ENCODE measurements around the gene TMCC3.

TMCC3 gene

DNA sequence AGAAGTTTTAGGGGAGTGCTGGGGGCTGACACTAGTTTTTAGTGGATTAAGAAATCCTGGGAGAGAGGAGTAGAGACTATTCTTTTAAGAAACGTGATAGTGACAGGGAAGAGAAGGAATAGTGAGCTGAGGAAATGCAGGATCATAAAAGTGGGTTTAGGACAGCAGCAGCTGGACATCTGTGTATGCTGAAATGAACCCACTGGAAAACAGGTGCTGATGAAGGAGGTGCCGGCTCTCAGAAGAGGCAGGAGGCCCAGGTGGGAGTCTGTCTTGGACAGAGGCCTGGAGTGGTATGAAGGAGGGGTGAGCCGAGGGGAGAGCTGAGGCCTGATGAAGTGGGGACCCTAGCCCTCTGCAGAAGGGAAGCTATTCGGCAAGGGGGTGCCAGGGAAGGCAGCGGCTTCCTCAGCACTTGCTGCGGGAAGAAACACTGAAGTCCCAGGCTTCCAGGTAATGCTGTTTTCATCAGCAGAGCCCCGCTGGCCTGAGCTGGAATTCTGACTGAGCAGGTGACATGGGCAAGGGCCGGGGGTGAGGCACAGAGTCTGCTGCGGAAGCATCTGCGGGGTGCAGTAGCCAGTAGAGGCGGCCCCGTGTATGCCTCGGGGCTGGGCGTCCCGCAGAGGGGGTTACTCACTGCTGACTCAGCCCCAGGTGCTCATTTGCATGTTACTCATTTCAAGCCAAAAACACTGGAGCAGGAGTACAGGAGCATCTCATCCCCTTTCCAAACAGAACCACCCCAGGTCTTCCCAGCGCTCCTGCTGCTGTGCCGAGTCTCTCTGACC is 89.7 kb downstream of the TMCC3 start:
- no peak for DNase-seq

DNA sequence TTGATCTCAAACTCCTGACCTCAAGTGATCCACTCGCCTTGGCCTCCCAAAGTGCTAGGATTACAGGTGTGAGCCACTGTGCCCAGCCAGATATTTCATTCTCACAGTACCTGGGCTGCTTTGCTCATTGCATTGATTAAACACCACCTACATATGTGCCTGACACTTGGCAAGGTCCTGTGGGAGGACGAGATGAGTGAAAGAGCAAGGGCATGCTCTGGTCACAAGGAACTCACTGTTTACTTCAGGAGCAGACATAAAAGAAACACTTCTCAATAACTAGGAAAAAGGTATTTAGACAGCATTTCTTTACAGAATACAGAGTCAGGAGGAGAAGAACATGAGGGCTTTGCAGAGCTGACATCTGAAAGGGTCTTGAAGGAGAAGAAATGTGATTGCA is 91.7 kb downstream of the TMCC3 start:
- DNase-seq = no peak

DNA sequence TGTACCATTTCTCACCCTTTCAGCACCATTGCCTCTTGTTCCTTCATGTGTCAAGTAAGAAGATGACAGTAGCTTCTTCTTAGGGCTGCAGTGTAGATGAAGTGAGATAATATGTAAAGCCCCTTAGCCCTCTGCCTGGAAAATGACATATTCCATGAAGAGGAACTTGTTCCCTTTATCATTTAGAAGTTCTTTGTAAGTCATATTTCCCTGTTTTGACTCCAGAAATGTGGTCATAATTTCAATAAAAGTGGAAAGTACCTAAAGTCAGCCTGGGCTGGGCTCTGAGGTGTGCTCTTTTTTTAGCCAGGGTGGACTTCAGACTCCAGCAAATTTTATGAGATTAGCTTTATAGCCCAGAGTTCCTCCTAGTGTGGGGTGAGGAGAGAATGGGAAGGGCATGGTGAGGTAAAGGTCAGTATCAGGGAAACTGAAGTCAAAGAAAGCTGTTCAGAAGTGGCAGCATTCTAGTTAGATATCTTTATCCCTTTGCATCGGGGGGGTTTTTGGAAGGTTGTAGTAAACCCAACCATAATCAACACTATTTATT is 92.5 kb downstream of the TMCC3 start:
- DNase-seq = no peak

DNA sequence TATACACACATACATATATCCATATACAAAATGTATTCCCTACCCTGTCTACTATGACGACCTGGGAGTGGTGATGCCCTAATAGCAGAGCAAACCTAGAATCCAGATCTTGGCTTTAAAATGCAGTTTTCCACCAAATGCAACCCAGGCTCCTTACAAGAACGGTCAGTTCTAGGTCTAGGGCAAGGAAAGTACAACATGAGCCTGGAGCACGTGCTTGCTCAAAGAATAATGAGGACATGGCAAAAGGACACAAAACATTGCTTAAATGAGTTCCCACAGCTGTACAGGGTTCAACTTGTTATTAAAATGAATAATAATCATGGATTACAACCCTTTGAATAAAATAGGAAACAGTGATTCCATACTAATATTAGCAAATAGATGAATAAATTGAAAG is 94.7 kb downstream of the TMCC3 start:
- no peak for DNase-seq

DNA sequence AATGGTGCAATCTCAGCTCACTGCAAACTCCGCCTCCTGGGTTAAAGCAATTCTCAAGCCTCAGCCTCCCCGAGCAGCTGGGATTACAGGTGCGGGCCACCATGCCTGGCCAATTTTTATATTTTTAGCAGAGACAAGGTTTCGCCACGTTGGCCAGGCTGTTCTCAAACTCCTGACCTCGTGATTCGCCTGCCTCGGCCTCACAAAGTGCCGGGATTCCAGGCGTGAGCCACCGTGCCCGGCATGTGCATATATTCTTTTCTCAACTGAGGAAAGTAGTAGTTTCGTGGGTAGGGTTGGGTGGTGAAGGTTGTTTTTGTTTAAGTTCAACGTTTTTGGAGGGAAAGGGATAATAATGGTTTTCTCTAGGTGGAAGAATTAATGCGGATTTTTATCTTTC is 96.5 kb downstream of the TMCC3 start:
- no peak for DNase-seq

DNA sequence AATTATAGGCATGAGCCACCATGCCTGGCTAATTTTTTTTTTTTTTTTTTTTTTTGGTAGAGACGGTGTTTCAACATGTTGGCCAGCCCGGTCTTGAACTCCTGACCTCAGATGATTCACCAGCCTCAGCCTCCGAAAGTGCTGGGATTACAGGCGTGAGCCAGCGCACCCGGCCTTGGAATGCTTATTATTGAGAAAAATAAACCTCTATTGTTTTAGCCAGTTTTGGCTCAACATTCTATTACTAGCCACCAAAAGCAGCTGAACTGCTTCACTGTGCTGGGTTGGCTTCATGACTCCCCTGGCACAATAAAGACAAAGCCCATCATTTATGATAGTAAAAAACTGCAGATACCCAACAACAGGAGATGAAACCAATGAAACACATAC is 97.2 kb downstream of the TMCC3 start:
- DNase-seq = no peak

DNA sequence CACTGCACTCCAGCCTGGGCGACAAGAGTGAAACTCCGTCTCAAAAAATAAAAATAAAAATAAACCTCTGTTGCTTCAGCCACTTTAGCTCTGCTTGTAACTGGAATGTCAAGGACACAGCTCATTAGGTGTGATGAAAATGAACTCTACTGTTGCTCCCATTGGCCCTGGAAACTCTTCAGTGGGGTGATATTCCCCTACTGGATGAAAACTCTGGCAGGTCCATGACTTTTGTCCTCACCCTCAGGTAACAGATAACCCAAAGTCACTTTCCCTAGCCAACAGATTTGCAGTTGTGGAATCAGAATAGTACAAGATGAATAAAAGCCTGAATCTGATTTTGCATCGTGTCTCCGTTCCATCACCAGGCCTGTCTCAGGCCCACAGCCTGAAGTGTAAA is 98.5 kb downstream of the TMCC3 start:
- DNase-seq = no peak

DNA sequence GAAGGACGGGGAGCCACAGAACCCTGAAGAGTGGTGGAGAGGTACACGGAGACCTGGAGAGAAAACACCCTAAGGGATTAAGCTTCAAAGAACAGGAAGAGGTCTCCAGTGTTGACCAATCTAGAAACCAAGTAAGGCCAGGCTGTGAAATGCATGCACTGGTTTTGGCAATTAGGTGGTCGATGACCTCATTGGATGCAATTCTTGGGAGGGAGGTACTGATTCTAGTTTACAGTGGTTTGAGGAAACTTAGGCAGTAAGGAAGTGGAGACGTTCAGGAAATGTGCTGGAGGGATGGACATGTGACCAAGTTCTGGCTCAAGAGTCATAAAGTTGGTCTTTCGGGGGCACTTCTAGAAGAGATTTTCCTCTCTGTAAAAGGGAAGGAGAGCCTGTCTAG is 99.4 kb downstream of the TMCC3 start:
- DNase-seq = no peak

DNA sequence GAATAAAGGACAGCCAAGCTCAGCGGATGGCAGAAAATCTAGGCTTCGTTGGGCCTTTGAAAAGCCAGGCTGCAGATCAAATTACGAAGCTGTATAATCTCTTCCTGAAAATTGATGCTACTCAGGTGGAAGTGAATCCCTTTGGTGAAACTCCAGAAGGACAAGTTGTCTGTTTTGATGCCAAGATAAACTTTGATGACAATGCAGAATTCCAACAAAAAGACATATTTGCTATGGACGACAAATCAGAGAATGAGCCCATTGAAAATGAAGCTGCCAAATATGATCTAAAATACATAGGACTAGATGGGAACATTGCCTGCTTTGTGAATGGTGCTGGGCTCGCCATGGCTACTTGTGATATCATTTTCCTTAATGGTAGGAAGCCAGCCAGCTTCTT is 101.5 kb downstream of the TMCC3 start:
- peak; percentile 44 for DNase-seq

DNA sequence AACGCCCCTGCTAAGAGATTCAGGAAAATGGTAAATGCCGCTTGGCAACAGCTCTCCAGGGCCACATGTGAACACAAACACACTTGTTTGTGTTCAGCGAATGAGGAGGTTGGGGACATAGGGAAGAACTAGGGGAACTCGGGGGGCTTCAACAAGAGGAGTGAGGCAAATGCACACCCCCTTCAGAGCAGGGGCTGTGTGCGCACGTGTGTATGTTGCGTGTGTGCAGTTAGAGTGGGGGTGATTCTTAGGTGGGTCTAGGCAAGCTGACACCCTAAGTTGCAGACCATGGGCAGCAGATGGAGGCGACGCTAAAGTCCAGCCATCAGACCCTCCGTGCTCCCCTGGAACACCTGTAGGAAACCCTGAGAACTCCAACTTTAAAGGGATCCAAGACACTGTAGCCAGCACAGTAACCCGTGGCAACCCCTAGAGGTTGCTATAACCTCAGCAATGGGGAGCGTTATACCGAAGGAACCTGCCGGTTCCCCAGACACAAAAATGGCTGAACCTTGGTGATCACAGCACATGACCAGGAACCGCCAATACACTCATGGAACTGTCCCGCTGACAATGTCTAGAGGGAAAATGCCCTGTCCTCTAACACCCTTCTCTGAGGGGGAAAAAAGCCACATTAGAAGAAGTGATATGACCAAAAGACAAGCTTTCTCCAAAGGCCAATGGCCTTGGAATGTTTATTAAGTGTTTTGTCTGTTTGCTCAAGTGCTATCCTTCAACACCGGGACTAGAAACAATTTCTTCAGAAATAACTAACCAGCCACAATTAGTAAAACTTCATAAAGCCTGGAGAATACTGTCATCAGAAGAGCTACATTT is 104.2 kb downstream of the TMCC3 start:
- peak; percentile 41 for DNase-seq

DNA sequence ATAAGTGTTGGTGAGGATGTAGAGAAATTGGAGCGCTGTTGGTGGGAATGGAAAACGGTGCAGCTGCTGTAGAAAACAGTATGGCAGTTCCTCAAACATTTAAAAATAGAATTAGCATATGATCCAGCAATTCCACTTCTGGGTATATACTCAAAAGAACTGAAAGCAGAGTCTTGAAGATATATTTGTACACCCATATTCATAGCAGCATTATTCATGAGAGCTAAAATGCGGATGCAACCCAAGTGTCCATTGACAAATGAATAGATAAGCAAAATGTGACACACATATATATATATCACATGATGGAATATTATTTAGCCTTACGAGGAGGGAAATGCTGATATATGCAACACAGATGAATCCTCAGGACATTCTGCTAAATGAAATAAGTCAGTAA is 106.0 kb downstream of the TMCC3 start:
- no peak for DNase-seq

DNA sequence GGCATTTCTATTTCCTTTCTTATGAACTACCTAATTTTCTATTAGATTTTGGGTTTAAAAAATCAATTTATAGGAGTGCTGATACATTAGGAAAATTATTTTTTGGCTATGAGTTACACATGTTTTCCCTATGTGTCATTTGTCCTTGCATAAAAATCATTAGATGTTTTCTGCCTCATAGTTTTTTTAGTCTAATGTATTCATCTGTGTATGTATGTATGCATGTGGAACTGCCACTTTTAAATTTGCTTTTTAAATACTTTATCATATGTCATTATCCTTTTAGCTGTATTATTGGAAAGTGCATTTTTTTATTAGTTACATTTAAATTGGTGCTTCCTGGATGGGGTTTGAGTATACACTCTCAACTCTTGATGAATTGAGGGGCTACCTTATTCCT is 112.0 kb downstream of the TMCC3 start:
- no peak for DNase-seq

DNA sequence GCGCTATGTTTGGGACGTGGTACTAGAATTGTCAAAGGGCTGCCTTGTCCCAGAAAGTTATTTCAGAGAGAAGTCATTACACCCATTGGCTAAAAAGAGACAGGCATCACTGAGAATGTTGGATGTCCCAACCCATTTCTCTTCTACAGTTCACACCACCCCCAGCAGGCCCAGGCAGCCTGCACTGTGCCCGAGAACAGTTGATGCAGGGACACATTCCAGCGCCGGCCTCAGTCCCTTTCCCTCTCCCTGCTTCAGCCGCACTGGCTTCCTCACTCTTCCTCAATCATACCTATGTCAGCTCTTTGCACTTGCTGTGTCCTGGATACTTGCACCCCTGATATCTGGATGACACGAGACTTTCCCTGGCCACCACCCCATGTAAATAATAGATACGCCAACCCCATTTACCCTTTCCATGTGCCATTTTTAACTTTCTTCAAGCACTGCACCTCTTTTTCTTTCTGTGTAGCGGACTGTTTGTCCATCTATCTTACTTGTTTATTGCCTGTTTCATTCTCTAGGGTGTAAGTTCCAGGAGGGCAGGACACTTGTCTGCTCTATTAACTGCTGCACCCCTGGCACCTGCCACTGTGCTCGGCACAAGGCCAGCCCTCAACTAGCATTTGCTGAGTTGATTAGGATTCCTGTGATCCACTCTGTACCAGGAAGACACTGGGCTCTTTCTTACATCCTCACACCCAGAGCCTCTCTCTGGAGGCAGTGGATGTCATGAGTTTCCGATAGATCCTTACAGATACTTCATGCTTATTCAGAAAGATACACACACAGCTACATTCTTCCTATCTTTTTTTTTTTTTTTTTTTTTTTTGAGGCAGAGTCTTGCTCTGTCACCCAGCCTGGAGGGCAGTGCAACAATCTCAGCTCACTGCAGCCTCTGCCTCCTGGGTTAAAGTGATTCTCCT is 114.1 kb downstream of the TMCC3 start:
- DNase-seq = no peak

DNA sequence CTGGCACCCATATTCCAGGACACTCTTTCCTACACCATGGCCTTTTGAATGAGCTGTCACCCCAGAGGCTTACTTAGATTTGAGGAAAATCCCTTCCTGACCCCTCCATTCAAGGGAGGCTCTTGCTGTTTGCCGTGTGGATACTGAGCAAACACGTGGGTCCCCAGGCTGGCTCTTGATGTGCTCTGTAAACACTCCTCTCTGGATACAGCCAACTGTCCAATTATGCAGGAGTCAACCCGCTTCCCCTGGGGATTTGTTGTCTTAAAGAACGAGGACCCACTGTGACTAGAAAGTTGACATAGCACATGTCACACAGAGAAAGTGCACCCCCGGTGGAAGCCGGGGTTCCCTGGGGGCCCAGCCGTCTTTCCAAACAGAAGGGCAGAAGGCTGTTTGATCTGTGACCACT is 114.8 kb downstream of the TMCC3 start:
- peak; percentile 77 for DNase-seq

DNA sequence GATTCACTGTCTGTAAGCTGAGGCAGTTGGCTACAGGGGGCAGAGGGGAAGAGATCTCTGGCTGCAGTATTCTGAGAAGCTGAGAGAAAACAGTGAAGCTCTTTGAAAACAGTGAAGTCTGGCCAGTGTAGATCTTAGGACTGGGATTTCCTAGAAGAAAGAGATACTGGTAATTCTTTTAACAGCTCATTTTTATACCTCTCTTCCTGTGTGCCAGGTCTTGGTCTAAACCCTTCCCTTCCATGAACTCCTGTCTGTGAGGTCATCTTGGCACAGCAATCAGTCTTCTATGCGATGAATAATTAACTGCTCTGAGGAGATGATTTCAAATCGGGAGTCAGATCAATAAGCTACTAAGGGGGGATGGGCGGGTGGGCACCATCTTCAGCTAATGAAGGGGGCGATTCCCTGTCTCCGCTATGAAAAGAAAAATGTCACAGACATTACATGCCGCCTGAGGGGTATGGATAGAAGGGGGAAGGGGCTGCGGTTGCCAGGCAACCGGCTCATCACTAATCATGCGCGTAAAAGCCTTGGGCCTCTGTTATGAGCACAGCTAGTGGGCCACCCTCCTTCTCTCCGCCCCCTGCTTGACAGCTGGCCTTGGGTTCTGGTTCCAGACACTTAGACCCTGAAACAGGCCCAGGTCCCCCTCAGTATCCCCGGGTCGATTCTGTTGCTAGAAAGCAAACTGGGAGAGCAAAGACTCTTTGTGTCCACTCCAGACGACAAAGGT is 115.4 kb downstream of the TMCC3 start:
- no peak for DNase-seq

DNA sequence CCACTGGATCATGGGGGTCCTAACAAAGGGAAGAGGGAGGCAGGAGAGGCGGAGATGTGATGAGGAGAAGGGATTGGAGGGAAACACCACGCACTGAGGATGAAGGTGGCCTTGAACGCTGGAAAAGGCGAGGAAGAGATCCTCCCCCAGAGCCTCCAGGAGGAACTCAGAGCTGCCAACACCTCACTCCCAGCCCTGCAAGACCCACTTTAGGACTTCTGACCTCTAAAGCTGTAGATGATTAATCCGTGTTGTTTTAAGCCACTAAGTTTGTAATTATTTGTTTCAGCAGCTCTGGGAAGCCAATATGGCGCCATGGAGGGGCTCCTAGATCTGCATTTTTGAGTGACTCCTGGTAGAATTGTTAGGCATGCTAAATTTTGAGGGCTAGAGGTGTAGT is 116.1 kb downstream of the TMCC3 start:
- no peak for DNase-seq

DNA sequence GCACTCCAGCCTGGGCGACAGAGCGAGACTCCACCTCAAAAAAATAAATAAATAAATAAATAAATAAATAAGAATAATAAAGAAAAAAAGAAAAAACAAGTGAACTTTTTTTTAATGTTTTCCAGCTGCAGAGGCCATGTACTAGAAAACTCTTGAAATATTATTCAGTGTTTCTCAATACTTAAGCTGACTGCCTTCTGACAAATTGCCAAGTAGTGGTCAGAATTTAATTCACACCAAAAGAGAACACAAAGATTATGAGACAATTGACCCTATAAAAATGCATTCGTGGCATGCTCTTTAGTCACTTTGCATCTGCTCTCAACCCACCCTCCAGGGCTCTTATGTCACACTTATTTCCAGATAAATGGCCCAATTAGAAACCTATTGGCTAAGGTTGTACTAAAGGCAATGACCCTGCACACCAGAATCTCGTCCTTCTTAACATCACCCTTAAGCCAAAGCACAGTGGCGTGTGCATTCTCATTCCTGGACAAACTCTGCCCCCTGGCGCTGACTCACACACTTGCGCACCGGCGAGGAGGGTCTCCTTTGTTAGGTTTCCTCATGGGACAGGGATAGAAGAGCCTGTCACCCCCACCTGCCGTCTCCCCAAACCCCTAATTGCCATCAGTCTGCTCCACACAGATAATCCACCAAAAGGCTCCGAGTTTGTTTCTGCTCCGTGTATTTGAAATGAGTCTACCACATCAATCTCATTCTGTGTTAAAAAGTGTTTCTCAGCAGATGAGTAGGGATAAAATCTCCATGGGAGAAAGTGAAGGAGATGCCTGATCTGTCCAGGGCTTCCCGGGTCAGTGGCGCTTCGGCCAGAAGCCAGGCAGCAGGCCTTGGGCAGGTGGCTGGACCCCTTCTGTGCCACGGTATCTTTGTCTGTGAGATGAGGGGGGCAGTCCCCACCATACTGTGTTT is 117.6 kb downstream of the TMCC3 start:
- DNase-seq = no peak

DNA sequence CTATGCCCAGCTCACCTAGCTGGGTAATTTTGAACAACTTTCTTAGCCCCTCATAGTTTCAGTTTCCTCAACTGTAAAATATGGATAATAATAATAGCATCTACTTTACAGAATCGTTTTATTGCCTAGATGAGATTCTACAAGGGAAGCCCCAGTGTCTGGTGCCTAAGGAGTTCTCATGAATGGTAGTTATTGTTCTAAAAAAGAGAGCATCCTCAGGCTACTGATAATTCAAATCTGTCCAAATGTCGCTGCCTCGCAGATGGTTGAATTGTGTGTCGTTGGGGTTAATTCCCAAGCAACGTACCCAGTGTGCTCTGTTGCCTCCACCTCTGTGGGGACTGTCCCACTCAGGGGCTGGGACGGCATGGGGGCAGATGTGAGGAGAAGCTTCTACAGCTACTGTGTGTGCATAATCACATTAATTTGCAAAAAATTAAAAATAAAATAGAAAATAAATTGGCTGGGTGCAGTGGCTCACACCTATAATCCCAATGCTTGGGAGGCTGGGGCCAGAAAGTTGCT is 119.1 kb downstream of the TMCC3 start:
- DNase-seq = no peak

DNA sequence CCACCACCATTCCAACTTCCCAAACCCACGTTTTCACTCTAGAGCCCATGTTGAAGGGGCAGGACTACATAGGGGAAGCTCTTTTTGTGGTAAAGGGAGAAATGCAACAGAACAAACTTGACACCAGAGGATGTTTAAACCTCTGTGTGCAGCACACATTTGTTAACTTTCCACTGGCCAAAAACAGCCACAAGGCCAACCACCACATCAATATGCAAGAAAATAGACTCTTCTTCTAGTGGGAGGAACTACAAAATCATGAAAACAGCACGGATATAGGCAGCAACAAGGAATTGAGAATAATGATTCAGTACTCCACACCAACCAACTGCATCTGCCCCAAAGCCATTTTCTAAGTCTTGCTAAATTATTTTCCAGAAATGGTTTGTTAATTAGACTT is 124.4 kb downstream of the TMCC3 start:
- no peak for DNase-seq

Data from NCI-H2171 treated with DMSO at 0.1 percent for 48 hours (cell line).